ENCODE results near the gene BRSK2.

DNA sequence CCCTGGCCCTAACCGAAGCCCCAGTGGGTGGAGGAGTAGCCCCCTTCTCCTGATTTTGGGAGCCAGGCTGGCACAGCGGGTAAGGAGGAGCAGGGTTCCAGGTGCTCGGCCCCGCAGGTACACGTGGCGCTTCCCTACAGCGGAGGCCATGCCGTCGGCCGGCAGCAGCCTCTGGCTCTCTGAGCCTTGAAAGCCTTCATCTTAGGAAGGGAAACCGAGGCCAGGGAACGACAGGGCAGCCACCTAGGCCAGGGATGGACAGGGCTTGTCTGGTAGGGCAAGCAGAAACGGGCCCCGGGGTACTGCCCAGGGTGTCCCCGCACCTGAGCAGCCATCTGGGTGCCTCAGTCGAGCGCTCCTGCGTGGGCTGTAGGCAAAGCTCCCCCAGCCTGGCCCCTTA, 68.1 kb downstream of the BRSK2 start:
- TF ChIP-seq, protein P1, sequence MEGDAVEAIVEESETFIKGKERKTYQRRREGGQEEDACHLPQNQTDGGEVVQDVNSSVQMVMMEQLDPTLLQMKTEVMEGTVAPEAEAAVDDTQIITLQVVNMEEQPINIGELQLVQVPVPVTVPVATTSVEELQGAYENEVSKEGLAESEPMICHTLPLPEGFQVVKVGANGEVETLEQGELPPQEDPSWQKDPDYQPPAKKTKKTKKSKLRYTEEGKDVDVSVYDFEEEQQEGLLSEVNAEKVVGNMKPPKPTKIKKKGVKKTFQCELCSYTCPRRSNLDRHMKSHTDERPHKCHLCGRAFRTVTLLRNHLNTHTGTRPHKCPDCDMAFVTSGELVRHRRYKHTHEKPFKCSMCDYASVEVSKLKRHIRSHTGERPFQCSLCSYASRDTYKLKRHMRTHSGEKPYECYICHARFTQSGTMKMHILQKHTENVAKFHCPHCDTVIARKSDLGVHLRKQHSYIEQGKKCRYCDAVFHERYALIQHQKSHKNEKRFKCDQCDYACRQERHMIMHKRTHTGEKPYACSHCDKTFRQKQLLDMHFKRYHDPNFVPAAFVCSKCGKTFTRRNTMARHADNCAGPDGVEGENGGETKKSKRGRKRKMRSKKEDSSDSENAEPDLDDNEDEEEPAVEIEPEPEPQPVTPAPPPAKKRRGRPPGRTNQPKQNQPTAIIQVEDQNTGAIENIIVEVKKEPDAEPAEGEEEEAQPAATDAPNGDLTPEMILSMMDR (IDR thresholded peaks at IDR 0.05), result no peak
- TF ChIP-seq POLR2A (IDR thresholded peaks at IDR 0.05), result no peak

Measured in breast epithelium (tissue), 3 donors.